ENCODE data around the gene RUNX2.

The RUNX2 gene

DNA sequence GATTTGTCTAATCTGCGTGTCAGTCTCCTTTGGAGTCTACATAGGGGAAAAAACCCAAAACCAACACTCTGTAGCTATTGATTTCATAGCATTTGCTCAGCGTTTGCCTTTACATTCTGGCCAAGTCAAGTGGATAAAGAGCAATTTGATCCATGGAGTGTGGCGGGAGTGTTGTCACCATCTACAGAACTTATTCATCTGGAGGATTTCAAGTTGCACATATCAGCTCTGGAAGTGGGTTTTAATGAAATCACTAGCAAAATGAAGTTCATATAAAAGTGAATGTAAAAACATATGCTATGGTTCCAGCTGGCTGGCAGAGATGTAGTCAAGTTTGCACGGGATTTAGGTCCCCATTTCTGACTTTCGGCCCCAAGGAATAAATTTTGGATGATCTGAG lies 269.3 kb downstream of the RUNX2 start:
- DNase-seq, result no peak

DNA sequence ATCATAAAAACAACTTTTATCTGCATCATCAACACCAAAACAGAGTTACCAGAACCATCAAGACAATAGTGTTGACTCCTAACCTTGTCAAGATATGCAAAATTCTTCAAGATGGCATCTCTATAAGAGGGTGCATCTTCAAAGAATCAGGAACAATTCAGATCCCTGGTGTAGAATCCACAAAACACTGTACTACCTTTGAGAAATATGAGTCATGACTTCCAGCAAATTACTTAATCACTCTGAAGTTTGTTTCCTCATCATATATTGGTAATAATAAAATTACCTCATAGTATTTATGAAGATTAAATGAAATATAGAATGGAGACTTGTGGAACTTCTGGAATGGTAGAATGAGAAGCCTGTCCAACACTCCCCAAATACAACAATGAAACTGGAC lies 270.9 kb downstream of the RUNX2 start:
- DNase-seq, result no peak

DNA sequence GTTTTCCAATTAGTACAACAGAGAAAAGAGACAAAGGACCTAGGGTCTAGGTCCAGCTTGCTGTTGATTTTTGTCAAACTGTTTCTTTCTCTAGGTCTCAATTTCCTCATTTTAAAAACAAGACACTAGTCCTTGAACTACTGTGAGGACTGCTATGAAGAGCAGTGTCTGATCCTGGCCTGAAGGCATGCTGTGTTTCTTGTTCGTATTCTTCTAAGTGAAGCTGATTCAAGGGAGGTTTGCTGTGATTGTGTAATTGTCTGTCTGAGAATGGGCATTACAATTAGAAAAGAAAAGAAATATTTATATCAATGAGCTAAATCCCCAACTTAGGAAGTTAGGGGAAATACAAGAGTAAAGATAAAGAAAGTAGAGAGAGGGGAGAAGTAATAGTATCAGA lies 277.8 kb downstream of the RUNX2 start:
- no peak for DNase-seq

- DNase-seq, result no peak
Observed at GRCh38 chr6:45606831-45607400, 278.8 kb downstream of the RUNX2 start.

GRCh38 chr6:45607798-45608197 lies 279.7 kb downstream of the RUNX2 start:
- no peak for DNase-seq

DNA sequence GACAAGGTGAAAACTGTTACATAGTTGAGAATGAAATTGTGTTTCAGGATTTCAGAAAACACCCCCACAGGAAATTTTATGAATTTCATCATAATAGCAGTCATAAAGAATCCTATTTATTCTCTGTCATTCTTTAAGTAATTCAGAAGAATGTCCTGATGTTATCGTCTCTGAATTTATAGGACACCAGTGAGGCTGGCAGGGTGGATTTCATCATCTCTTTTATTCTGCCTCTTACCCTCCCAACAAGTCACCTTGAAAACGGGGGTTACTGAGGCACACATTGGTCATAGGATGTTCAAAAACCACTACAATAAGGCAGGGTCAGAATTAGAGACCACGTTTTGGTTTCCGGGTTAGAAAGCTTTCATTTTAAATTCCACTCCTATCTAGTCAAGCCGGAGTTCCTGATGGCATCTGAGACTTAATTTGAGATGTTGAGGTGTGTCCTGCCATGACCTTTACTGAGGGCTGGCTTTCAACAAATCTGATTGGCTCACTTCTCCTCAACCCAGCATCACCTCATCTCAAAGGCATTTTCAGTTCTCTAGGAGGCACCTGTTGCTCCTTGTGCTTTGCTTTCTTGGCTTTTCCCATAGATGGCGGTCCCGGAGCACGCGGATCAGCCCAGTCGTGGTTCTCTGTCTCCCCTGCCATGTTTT lies 280.3 kb downstream of the RUNX2 start:
- no peak for DNase-seq

DNA sequence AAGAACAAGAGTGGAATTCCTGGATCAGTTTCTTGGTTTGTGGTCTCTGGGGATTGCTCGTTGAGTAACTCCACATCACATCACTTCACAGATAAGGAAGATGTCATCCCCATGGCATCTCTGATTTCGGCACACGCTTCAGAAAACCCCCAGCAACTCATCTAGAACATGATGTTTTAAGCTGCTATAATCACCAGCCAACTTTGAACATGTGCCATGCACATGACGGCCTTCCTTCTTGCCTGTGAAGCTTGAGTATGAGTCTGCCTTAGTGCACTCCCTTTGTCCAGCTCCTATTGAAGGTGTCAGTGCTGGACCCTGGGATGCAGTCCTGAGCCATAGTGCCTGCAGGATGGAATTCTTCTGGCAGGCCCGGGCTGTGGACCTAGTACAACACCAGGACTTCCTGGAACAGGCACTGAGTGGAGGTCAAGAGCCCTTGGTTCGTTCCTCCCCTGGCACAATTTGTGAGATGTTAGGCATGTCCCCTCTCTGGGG lies 281.1 kb downstream of the RUNX2 start:
- DNase-seq, result no peak

- DNase-seq, result no peak
Observed at GRCh38 chr6:45610374-45610773, 282.2 kb downstream of the RUNX2 start.

DNA sequence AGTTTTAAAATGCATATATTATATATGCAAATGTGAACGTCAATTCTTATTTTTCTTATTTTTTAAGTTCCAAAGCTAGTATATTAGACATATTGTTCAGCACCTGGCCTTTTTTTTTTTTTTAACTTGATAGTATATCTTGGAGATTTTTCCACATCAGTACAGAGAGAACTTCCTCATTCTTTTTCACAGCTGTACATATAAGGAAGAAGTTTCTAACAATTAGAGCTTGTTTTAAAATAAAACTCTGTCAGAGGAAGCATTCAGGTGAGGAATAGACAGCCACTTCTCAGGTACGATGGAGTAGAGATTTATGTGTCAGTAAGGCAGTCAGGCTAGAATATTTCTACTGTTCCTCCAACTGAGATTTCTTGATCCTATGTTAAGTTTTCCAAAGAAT lies 282.7 kb downstream of the RUNX2 start:
- no peak for DNase-seq

GRCh38 chr6:45611491-45611890 lies 283.4 kb downstream of the RUNX2 start:
- no peak for DNase-seq

DNA sequence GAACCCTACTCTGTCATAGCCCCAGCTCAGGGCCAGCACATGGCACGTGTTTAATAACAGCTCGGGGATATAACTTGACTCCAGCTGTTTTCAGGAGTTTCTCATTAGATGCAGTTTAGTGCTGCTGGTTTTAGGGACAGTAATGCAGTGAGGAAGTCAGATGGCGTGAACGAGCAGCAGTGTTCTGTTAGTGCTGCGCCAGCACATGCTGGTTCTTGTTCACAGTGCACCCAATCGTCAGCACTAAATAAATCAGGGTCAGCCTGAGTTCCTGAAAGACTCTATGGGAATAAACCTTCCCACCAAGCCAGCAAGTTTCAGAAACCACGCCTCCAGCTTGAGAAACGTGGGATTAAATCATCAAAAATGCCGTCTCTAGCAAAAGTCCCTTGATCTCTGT lies 285.5 kb downstream of the RUNX2 start:
- DNase-seq, result no peak

DNA sequence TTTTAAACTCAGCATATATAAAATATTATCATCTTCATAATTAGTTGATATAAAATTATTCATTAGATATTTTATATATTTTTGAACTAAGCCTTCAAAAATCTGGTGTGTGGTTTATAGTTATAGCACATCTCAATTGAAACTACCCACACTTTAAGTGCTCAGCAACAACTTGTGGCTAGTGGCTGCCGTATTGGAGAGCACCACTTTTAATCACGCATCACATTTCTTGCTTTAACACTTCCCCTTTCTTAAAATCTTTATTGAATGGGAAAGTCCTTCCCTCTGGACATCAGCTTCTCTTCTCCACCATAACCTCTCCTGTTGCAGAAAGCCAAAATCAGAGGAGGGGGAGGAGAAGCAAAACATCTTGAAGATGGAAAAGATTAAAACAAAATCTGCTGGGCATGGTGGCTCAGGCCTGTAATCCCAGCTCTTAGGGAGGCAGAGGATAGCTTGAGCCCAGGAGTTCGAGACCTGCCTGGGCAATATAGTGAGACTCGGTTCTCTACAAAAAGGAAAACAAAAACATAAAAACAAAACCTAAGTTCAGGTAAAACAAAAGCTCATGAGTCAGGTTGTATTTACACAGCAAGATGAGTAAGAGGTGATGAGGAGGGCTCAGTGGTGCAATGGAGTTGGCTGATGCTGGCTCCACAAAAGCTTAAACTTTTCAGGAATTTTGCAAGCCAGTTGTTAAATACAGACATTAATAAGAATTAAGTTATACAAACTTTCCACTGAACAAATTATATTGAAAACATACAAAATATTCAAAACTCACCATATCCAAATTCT lies 286.6 kb downstream of the RUNX2 start:
- DNase-seq, result no peak

GRCh38 chr6:45616209-45616608 lies 288.1 kb downstream of the RUNX2 start:
- DNase-seq, result no peak

- DNase-seq, result no peak
Observed at GRCh38 chr6:45617441-45617840, 289.3 kb downstream of the RUNX2 start.

GRCh38 chr6:45618259-45618658 lies 290.1 kb downstream of the RUNX2 start:
- DNase-seq, result no peak

DNA sequence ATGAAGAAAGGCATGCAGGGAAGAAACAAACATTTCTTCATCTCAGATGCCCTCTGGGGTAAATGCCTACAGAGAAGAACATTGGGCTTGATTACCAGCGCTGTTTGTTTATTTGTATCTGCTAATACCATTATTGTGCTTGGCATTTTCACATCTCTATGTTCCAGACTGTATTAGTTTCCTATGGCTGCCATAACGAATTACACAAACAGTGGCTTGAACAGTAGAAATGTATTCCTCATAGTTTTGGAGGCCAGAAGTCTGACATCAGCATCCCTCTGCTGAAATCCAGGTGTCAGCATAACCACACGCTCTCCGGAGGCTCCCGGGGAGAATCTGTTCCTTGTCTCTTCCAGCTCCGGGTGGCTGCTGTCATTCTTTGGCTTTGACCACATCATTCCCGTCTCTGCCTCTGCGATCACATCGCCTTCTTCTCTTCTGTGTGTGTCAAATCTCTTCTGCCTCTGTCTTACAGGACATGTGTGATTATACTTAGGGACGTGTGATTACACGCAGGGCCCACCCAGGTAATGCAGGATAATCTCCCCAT lies 291.2 kb downstream of the RUNX2 start:
- no peak for DNase-seq

DNA sequence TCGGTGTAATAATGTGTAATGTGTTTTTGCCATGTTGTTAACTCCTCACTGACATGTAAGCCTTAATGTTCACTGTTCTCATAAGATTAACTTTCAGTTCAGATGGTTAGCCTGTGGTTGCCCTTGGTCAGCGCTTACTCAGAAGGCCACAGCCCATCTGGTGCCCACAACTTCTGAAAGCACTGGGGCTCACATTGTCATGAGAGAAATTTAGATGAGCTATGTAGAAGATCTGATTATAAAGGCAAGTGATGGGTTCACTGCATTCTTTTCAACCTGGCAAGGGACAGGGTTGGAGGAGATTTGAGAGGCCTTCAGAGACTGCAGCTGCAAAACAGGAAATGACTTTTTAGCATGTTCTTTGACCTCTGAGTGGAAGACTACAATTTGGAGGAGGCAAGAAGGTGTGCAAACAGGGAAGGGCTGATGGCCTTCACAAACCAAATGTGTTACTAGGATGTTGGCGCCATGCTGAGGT lies 291.9 kb downstream of the RUNX2 start:
- peak in 1 of 2 experiments; percentile 6 for DNase-seq

- DNase-seq, result no peak
Observed at GRCh38 chr6:45624228-45624627, 296.1 kb downstream of the RUNX2 start.

DNA sequence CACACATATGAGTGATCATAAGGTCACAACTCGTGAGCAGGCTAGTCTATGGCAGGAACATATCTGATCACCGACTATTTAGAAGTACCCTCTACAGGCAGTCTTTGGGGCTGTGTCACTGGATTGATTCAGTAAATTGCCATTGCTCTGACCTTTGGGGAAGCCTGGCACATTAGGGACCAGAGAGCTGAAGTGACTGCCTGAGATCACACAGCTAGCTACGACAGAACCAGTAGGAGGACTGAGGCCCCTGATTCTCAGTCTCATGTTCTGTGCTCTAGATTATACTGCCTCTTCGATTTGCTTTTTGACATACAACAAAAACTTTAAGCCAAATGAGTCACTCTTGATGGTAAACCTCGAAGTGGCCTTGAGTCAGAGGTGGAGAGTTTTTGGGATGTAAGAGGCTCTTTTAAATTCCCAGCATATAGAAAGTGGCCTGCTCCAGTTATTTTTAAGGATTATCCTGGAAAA lies 297.1 kb downstream of the RUNX2 start:
- no peak for DNase-seq

- no peak for DNase-seq
Observed at GRCh38 chr6:45626087-45626891, 298.2 kb downstream of the RUNX2 start.

GRCh38 chr6:45630314-45630713 lies 302.2 kb downstream of the RUNX2 start:
- DNase-seq, result no peak

DNA sequence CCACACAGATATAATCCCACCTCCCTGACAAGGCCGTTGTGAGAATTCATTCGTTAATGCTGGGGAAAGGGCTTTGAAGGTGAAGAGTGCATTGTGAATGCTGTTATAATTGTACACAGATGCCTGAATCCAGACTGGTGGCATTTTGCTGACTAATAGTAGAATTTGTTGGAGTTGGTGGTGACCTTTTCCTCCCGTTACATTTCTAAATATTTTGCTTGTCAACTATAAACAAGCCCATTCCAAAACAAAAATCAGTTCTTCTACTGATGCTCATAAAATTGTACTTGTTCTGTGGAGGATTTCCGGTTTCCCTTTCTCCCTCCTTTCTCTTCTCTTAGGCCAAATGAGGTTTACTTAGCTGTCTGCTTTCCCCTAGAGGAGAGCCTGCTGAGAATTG lies 302.7 kb downstream of the RUNX2 start:
- DNase-seq, result no peak

DNA sequence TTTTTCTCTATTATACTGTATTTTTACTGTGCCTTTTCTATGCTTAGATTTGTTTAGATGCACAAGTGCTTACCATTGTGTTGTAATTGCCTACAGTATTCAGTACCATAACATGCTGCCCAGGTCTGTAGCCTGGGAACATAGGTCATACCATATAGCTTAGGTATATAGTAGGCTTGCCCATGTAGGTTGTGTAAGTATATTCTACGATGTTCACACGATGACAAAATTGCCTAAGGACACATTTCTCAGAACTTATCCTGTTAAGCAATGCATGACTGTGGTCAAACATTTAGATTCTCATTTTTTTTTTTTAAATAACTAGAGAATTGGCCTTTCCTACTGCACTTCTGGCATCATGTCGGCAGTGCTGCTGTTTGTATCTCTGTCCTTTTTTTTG lies 303.3 kb downstream of the RUNX2 start:
- peak; percentile 91 to 94 for DNase-seq
